ENCODE data around the gene HMGCLL1. TPM values are rescaled to one million over a fixed set of nuclear protein-coding genes. Genes with fewer than 3 reads are reported as not detected.

HMGCLL1 gene
- total and polyA plus RNA-seq, 2 donors (not counting 1 experiment from before 2014, with no cell fraction given) = not detected

- H3K9ac ChIP-seq (ENCODE audit: low read length) = no peak overlapping the region
- intact Hi-C loops (cut with micrococcal nuclease) = no loop called here
- ATAC-seq (ENCODE audit: low read depth) = no peak
Observed at GRCh38 chr6:55604021-55604420, 25.0 kb upstream of the HMGCLL1 start.

GRCh38 chr6:55601120-55601519 is 22.1 kb upstream of the HMGCLL1 start:
- H3K9me3 ChIP-seq (ENCODE audit: control extremely low read depth in 1 of 3, control insufficient read depth in 2 of 3, insufficient read depth in 1 of 3, low read length in 2 of 3) = no peaks in the 10 kb centered on the region
- CTCF ChIA-PET = no interaction called here
- WGBS (ENCODE audit: insufficient coverage) = 94% methylated on average over 2 of the region's 2 CpGs
- no peaks in the 10 kb centered on the region for H3K4me1 ChIP-seq (ENCODE audit: control insufficient read depth in 2 of 2, insufficient read depth in 2 of 2, low read length in 2 of 2)
- no peaks in the 10 kb centered on the region for H3K27me3 Mint-ChIP-seq
- no peak overlapping the region for H3K9ac ChIP-seq (ENCODE audit: low read length)
- H3K4me1 Mint-ChIP-seq = no peaks in the 10 kb centered on the region
- H3K4me2 ChIP-seq (replicated peaks; ENCODE audit: low read depth, low read length, poor library complexity, severe bottlenecking) = no peak overlapping the region
- H4K20me1 ChIP-seq (ENCODE audit: control insufficient read depth, insufficient read depth, low read length, poor library complexity, severe bottlenecking) = no peaks in the 10 kb centered on the region
- POLR2A ChIA-PET = no interaction called here
- no peak for DNase-seq
- H3K27ac ChIP-seq (ENCODE audit: low read length in 2 of 2) = no peak overlapping the region
- intact Hi-C loops (cut with micrococcal nuclease) = no loop called here
- H3K27me3 ChIP-seq (replicated peaks in 1 of 4; ENCODE audit: control extremely low read depth in 1 of 4, control insufficient read depth in 3 of 4, insufficient read depth in 4 of 4, low read length in 3 of 4) = no peaks in the 10 kb centered on the region
- H2AFZ ChIP-seq (ENCODE audit: insufficient read depth, low read depth, low read length, poor library complexity, severe bottlenecking) = no peak overlapping the region
- H3K27ac Mint-ChIP-seq = no peak overlapping the region
- ATAC-seq (ENCODE audit: low read depth) = no peak
- H3K4me3 Mint-ChIP-seq = no peak overlapping the region
- TF ChIP-seq EZH2 (IDR thresholded peaks at IDR 0.05; ENCODE audit: borderline replicate concordance, insufficient read depth, low read depth, low read length, poor library complexity, severe bottlenecking) = no peak
- TF ChIP-seq CTCF (IDR thresholded peaks at IDR 0.05) = no peak
- no peak overlapping the region for H3K4me3 ChIP-seq (ENCODE audit: control extremely low read depth in 1 of 5, extremely low read depth in 1 of 5, insufficient read depth in 1 of 5, low read depth in 2 of 5, low read length in 4 of 5)
- peaks cover 2% of the 10 kb centered on the region for H3K9me3 Mint-ChIP-seq (ENCODE audit: insufficient read depth)
- H3K79me2 ChIP-seq (ENCODE audit: control insufficient read depth, insufficient read depth, low read length) = no peaks in the 10 kb centered on the region
- H3K36me3 ChIP-seq (replicated peaks in 1 of 2; ENCODE audit: control extremely low read depth in 1 of 2, control insufficient read depth in 1 of 2, extremely low read depth in 1 of 2, insufficient read depth in 2 of 2, low read length in 1 of 2) = no peaks in the 10 kb centered on the region

More at GRCh38 chr6:55604021-55604420, 25.0 kb upstream of the HMGCLL1 start:
- POLR2A ChIA-PET = no interaction called here
- no peaks in the 10 kb centered on the region for H3K79me2 ChIP-seq (ENCODE audit: control insufficient read depth, insufficient read depth, low read length)
- H3K4me3 Mint-ChIP-seq = no peak overlapping the region
- H2AFZ ChIP-seq (ENCODE audit: insufficient read depth, low read depth, low read length, poor library complexity, severe bottlenecking) = no peak overlapping the region
- no peak overlapping the region for H3K4me3 ChIP-seq (ENCODE audit: control extremely low read depth in 1 of 5, extremely low read depth in 1 of 5, insufficient read depth in 1 of 5, low read depth in 2 of 5, low read length in 4 of 5)
- H3K27me3 ChIP-seq (replicated peaks in 1 of 4; ENCODE audit: control extremely low read depth in 1 of 4, control insufficient read depth in 3 of 4, insufficient read depth in 4 of 4, low read length in 3 of 4) = no peaks in the 10 kb centered on the region
- H3K9me3 ChIP-seq (ENCODE audit: control extremely low read depth in 1 of 3, control insufficient read depth in 2 of 3, insufficient read depth in 1 of 3, low read length in 2 of 3) = peaks cover 0 to 4% (median 0%) of the 10 kb centered on the region in 3 donors
- no peaks in the 10 kb centered on the region for H4K20me1 ChIP-seq (ENCODE audit: control insufficient read depth, insufficient read depth, low read length, poor library complexity, severe bottlenecking)
- H3K4me1 ChIP-seq (ENCODE audit: control insufficient read depth in 2 of 2, insufficient read depth in 2 of 2, low read length in 2 of 2) = no peaks in the 10 kb centered on the region
- CTCF ChIA-PET = no interaction called here
- H3K4me1 Mint-ChIP-seq = no peaks in the 10 kb centered on the region
- no peaks in the 10 kb centered on the region for H3K36me3 ChIP-seq (replicated peaks in 1 of 2; ENCODE audit: control extremely low read depth in 1 of 2, control insufficient read depth in 1 of 2, extremely low read depth in 1 of 2, insufficient read depth in 2 of 2, low read length in 1 of 2)
- H3K27ac Mint-ChIP-seq = no peak overlapping the region
- no peak overlapping the region for H3K27ac ChIP-seq (ENCODE audit: low read length in 2 of 2)
- no peak overlapping the region for H3K4me2 ChIP-seq (replicated peaks; ENCODE audit: low read depth, low read length, poor library complexity, severe bottlenecking)
- TF ChIP-seq EZH2 (IDR thresholded peaks at IDR 0.05; ENCODE audit: borderline replicate concordance, insufficient read depth, low read depth, low read length, poor library complexity, severe bottlenecking) (no peak), CTCF (IDR thresholded peaks at IDR 0.05) (no peak)
- no peak for DNase-seq
- peaks cover 2% of the 10 kb centered on the region for H3K9me3 Mint-ChIP-seq (ENCODE audit: insufficient read depth)
- no peaks in the 10 kb centered on the region for H3K27me3 Mint-ChIP-seq
